Activated naive CD8-positive, alpha-beta T cell treated with anti-CD3 and anti-CD28 coated beads, Interleukin-2, amount 50 U/mL, for 16 hours (primary cell): ENCODE results near the gene MCCC2.
"Not testable (repeated sequence)": the region's sequence is repeated elsewhere in the genome, so short reads cannot be mapped to it uniquely, and the experiment has no call there.

Experiments
- DNase-seq: peaks from one replicate; pipeline ENCODE4 v3.0.0-alpha.2; 2020; ENCODE audit warnings: low read depth, low spot score

Gene MCCC2

DNA sequence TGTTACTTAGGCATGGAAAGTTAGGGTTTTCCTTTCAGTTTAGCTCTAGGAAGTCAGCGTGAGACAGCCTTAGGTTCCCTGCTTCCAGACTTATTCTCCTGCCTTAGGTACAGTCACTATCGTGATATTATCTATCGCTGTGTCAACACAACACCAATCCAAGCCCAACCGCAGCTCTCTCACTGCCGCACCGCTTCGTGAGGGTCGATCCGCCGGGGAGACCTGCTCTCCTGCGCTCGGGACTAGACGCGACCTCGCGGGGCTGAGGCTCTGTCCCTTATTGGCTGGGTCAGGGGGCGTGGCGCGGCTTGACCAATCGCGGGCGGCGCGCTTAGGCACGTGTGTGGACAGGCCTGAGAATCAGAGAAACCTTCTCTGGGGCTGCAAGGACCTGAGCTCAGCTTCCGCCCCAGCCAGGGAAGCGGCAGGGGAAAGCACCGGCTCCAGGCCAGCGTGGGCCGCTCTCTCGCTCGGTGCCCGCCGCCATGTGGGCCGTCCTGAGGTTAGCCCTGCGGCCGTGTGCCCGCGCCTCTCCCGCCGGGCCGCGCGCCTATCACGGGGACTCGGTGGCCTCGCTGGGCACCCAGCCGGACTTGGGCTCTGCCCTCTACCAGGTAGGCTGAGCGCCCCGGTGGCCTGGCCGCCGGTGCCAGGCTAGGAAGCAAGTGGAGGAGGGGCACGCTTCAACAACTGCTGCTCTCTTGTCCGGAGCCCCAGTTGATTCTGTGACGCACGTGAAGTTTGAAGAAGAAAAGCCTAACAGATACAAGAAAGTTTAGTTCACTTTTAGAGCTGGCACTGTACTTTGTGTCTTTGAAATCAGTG is at the start of gene MCCC2:
TSS of gene MCCC2 (plus strand) at position 400 of the 825 bp plus-strand sequence. CDS start at position 486, 86 bp downstream.
- peak; percentile 92 for DNase-seq

DNA sequence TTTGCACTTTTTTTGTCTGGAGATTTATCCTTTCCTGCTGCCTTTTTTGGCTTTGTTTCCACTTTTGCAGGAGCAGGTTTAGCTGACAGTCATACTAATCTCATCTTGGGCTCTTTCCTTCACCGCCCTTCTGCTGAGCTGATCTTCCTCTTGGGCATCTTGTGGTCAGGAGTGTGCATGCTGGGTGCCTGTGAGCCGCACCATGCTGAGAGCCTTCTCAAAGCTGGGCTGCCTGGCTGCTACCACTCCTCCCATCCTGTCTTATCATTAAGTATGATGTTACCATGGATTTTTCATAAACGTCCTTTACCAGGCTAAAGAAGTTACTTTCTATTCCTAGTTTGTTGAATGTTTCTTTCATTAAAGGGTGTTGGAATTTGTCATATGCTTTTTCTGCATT is 49.5 kb upstream of the MCCC2 start:
- DNase-seq = no peak

DNA sequence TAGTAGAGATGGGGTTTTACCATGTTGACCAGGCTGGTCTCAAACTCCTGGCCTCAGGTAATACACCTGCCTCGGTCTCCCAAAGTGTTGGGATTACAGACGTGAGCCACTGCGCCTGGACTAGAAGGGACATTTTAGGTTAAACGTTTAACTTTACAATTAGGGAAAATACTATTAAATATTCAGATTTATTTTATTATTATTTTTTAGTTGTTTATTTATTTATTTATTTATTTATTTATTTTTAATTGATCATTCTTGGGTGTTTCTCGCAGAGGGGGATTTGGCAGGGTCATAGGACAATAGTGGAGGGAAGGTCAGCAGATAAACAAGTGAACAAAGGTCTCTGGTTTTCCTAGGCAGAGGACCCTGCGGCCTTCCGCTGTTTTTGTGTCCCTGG is 36.3 kb upstream of the MCCC2 start:
- not testable (repeated sequence) for DNase-seq

DNA sequence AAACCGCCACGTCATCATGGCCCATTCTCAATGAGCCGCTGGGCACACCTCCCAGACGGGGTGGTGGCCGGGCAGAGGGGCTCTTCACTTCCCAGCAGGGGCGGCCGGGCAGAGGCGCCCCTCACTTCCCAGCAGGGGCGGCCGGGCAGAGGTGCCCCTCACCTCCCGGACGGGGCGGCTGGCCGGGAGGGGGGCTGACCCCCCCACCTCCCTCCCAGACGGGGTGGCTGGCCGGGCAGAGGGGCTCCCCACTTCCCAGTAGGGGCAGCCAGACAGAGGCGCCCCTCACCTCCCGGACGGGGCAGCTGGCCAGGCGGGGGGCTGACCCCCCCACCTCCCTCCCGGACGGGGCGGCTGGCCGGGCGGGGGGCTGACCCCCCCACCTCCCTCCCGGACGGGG is 35.6 kb upstream of the MCCC2 start:
- DNase-seq = not testable (repeated sequence)

DNA sequence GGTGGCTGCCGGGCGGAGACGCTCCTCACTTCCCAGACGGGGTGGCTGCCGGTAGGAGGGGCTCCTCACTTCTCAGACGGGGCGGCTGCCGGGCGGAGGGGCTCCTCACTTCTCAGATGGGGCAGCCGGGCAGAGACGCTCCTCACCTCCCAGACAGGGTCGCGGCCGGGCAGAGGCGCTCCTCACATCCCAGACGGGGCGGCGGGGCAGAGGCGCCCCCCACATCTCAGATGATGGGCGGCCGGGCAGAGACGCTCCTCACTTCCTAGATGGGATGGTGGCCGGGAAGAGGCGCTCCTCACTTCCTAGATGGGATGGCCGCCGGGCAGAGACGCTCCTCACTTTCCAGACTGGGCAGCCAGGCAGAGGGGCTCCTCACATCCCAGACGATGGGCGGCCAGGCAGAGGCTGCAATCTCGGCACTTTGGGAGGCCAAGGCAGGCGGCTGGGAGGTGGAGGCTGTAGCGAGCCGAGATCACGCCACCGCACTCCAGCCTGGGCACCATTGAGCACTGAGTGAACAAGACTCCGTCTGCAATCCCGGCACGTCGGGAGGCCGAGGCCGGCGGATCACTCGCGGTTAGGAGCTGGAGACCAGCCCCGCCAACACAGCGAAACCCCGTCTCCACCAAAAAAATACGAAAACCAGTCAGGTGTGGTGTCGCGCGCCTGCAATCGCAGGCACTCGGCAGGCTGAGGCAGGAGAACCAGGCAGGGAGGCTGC is 35.0 kb upstream of the MCCC2 start:
- not testable (repeated sequence) for DNase-seq

DNA sequence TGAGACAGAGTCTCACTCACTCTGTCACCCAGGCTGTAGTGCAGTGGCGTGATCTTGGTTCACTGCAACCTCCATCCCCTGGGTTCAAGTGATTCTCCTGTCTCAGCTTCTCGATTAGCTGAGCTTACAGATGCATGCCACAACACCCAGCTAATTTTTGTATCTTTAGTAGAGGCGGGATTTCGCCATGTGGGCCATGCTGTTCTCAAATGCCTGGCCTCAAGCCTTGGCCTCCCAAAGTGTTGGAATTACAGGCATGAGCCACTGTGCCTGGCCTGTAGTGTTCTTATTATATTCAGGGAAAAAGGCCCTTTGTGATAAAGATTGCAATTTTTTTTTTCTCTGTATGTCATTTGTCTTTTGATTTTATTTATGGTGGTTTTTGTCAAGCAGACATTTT is 24.0 kb upstream of the MCCC2 start:
- DNase-seq = no peak

DNA sequence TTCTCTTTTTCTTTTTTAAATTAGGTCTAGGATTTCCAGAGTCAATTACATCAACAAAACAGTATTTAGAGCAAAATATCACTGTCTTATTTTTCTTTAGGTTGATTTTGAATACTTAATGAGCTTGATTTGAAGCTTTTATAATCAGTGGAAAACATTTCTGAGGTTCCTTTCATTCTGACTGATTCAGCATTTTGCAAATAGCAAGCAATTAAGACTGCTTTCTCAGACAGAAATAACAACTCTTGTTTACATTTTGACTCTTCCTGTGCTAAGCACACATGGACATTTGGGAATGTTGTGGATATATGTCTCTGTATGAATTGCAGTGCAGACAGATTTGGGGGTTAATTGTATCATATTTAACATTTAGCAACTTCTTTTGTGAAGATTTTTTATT is 22.2 kb upstream of the MCCC2 start:
- DNase-seq = no peak

DNA sequence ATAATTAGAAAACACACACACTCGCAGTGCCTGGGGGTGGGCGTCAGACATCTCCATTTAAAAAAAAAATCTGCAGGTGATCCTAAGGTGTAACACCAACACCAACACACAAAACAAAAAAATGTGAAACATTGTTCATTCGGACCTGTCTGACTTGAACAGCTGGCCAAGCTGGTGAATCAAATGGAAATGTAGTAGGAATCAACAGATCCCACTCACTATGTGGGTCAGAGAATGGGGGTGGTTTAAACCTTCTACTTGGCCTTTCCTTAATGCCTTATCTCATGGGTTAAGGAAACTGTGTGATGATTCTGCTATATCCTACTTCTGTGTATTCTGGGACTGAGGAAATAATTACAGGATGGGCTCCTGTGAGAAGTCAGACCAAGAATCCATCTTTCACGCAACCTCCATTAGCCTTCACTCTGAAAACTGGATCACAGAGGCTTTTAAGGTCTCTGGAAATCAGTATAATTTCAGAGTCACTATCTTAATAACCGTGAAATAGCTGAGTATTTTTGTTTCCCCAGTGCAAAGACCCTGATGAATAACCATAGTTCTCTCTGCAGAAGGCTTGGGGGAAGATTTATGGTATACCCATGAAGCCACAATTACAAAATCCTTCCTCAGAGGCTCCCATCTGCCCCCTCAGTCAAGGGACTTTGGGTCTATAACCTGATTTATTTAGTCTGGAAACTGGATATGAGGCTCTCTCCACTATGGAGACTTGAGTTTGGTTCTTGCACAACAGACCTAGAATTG is 17.2 kb upstream of the MCCC2 start:
- no peak for DNase-seq

DNA sequence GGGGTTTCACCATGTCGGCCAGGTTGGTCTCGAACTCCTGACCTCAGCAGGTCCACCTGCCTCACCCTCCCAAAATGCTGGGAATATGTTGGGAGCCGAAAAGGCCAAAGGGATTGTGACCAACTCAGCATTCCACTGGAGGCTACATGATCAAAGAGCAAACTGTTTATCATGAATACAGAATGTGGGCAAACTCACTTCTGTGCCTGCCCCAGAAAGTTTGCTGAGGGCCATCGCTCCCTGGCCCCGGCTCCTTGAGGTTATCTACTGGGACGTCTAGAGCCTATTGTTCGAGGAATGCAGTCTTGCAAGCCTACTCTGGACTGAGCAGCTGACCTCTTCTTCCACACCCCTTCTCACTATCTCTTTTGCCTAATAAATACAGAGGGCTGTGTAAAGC is 15.3 kb upstream of the MCCC2 start:
- not testable (repeated sequence) for DNase-seq

DNA sequence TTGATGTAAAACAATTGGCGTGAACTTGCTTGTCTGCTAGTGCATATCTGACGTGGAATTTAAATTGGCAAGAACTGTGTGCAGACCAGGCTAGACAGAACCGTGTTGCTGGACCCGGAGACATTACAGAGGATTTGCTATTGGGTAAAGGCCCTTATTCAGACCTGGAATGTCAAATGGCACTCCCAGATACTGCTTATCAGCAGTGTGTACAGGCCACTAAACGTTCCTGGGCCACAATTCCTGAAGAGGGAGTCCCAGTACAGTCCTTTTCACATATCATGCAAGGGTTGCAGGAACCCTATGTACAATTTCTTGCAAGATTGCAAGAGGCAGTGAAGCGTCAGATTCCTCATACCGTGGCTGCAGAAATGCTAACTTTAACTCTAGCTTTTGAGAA is 13.5 kb upstream of the MCCC2 start:
- no peak for DNase-seq

DNA sequence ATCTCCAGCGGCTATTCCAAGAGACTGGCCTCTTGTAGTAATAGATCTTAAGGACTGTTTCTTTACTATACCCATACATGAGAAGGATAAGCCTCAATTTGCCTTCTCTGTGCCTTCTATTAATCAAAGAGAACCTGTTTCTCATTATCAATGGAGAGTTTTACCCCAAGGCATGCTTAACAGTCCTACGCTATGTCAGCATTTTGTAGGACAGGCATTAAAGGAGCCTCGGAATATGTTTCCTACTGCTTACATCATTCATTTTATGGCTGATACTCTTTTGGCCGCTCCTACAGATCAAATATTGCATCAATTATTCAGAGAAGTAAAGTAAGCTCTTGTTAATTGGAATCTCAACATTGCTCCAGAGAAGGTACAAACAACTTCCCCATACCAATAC is 11.6 kb upstream of the MCCC2 start:
- not testable (repeated sequence) for DNase-seq

DNA sequence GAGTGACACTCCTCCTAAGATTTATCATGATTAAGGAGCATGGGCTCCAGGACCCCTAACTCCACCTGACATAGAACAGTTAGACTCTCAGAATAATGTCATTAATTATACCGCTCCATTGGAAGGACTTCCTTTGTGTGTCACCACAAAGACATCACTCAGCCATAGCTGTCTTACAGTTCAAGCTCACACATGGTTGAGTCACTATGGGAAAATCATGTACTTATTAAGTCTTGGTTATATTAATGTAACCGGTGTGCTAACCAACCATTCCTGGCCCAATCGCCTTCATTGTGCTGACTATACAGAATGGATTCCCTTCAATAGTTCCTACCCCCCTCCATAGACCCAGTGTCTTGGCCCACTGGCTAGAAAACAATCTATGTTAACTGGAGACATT is 10.9 kb upstream of the MCCC2 start:
- no peak for DNase-seq

DNA sequence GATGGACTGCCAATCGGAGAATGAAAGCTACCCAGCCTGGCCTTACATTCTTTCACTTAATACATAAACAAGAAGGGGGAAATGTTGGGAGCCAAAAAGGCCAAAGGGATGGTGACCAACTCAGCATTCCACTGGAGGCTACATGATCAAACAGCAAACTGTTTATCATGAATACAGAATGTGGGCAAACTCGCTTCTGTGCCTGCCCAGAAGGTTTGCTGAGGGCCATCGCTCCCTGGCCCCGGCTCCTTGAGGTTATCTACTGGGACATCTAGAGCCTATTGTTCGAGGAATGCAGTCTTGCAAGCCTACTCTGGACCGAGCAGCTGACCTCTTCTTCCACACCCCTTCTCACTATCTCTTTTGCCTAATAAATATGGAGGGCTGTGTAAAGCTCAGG is 9.3 kb upstream of the MCCC2 start:
- DNase-seq = not testable (repeated sequence)

DNA sequence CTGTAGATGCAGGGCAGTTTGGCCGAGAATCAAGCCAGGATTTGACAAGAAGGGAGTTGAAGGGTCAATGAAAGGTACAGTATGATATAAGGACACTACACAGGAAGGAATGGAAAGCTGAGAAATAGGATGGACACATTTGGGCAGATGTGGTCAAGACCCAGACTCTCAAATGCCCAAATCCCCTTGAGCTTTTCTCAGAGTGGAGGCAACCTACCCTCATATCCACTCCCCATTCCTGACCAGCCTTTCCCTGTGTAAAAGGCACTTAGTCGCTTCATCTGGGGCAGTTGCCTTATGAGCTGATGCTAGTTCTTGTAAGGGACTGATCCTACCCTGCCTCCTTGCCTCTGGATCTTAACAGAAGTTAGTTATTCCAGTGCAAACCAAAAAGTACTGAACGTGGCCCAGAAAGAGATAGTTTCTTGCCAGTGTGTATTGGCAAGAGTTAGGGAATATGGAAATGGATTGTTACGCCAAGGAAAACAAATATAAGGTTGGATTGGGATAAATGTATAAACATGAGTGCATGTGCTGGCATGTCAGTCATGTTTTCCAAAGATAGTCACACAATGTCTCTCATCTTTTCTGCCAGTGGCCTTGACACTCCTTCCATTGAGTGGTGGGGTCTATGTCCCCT is 4.1 kb upstream of the MCCC2 start:
- DNase-seq = no peak

DNA sequence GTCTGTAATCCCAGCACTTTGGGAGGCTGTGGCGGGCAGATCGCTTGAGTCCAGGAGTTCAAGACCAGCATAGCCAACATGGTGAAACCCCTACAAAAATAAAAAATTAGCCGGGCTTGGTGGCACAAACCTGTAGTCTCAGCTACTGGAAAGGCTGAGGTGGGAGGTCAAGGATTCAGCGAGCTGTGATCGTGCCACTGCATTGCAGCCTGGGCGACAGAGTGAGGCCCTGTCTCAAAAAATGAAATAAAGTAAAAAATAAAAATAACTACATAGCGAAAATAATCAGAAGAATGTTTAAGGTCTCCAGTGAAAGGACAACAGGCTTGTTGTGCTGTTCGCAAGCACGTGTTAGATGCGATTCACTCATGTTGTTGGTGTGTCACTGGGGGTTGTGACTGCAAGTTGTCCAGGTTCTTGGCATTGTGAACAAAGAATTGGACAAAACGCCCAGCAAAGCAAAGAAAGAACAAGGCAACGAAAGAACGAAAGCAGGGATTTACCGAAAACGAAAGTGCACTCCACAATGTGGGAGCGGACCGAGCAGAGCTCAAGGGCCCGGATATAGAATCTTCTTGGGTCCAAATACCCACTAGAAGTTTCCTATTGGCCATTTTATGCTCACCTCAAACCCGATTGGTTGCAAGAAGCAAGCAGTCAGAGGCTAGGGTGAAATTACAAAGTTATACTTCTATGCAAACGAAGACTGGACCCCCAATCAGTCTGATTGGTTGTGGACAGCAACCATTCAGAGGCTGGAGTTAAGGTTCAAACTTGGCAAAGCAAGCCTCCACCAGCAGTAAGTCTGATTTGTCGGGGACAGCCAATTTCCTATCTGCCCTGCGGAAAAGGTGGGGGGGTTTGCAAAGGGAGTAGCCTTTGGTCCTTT is 844 bp upstream of the MCCC2 start:
- no peak for DNase-seq

DNA sequence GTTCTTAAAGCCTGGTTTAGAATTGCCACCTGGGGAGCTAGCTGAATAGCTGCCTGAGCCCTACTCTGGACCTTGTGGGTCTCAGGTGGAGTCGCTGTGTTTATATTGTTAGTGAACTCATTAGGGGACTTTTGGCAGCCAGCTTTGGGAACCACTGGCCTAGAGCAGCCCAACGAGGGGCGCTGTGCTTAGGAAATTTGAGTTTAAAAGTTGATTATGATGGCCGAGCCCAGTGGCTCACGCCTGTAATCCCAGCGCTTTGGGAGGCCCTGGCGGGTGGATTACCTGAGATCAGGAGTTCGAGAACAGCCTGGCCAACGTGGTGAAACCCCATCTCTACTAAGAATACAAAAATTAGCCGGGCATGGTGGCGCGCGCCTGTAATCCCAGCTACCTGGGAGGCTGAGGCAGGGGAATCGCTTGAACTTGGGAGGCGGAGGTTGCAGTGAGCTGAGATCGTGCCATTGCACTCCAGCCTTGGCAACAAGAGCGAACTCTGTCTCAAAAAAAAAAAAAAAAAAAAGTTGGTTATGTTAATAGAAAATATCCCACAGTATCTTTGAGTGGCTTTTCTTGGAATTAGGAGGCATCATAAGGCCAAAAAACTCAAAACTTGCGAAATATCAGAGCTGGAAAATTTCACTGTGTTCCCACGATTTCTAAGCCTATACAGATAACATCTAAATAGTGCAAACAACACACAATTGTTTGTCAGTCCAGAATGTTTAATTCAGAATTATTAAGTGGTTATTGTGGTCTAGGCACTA is 809 bp downstream of the MCCC2 start:
- DNase-seq = no peak

DNA sequence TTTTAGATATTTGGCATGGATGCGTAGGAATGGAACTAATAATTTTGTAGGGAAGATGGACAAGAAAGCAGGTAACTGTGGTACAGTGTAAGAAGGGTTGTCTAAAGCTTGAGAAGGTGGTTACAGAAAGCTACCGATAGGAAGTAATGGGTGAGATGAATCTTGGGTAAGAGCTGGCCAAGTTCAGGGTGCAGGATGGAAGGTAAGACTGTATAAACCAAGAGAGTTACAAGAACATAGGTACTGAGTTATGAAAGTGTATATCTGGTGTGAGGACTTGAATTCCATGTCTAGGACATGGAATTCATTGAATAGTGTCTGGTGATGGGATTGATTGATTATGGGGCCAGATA is 1.4 kb downstream of the MCCC2 start:
- DNase-seq = no peak

DNA sequence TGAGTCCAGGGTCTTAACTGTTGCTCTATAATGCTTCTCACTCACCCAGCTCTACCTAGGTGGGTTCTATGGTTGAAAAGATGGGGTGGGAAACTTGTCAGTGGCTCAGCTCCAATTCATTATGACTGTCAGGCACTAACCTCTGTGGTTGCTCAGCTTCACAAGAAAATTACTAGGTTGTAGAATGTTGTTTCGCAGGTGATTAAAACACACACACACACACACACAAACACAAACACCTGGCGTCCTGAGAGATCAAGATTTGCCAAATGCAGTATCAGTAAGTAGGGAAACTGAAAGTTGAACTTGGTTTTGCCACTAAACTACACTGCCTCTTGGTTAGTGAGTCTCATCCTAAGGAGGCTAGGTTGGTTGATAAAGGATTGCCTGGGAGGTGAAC is 2.8 kb downstream of the MCCC2 start:
- no peak for DNase-seq

DNA sequence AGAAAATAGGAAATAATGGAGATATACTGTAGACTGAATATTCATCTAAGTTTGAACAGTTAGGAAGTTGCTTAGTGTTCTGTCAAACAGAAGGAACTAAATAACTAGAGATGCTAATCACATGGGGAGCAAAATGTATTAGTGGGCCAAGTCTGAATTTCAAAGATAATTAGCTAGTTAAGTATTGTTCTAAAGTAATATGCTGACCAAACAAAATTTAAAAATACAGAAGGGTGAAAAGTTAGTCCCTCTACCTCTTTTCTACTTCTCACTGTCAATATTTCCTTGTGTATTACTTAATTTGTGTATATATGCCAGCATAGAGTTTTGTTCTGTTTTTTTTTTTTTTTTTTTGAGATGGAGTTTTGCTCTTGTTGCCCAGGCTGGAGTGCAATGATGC is 4.0 kb downstream of the MCCC2 start:
- DNase-seq = no peak

DNA sequence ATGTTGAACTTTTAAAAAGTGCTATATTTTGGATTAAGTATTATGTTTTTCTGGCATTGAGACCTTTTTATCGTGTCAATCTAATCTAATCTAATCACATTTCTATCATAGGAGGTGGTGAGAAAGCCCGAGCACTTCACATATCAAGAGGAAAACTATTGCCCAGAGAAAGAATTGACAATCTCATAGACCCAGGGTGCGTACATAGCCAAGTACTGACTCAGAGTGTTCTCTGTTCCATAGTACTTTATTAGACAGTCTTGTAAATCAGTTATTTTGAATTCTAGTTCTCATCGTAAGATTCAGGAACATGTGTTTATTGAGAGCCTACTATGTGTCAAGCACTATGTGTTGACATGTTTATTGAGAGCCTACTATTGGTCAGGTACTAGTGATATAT is 9.0 kb downstream of the MCCC2 start:
- no peak for DNase-seq
